Panc1 (cell line): ENCODE results near the gene SERTM2.

ENCODE experiments used
- POLR2AphosphoS5 ChIP-seq: IDR thresholded peaks from 2 replicates; pipeline ENCODE4 v1.6.1; 2012; ENCODE audit warnings: mild to moderate bottlenecking, low read depth, low read length, moderate library complexity
- SIN3A ChIP-seq: IDR thresholded peaks from 2 replicates; pipeline ENCODE4 v1.6.1; 2012; ENCODE audit warnings: low read depth, mild to moderate bottlenecking, low read length, moderate library complexity, borderline replicate concordance; ENCODE audit not compliant: insufficient read depth
- TCF7L2 ChIP-seq: IDR thresholded peaks from 2 replicates; pipeline ENCODE4 v1.6.1; 2011; ENCODE audit warnings: mild to moderate bottlenecking, low read depth, low read length, inconsistent platforms
- TF ChIP-seq, protein P1 (sequence below): fragments of 450-650 bp; IDR thresholded peaks from 2 replicates; pipeline ENCODE4 v1.5.1; 2017; ENCODE audit warnings: mild to moderate bottlenecking
- TF ChIP-seq, protein P2 (sequence below), 2 experiments: IDR thresholded peaks; 2 replicates each; pipeline ENCODE4 v1.6.1; 2011 to 2012; ENCODE audit warnings: low read depth in 2 of 2, control low read depth in 1 of 2, low read length in 1 of 2, mild to moderate bottlenecking in 1 of 2, moderate library complexity in 1 of 2; ENCODE audit not compliant: insufficient read depth in 1 of 2

DNA sequence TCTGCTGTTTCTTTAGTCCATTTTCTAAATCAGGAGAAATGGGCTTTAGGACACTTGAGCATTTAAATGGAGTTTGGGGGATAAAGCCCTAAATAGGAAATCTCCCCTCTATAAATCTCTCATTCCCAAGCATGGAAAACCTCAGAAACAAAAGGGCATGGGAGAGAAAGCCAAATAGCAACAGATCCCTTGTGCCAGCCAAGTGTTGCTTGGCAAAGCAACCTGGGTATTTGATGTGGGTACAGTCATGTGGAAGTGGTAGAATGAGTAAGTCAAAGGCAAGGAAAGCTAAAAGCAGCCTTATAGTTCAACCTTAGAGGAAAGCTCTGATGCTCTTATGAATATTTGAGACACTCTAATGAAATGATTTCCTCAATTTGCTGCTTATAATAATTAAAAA lies 29.5 kb upstream of the SERTM2 start:
- TF ChIP-seq POLR2AphosphoS5 (no peak), SIN3A (no peak), TCF7L2 (no peak)
- TF ChIP-seq, protein P1, sequence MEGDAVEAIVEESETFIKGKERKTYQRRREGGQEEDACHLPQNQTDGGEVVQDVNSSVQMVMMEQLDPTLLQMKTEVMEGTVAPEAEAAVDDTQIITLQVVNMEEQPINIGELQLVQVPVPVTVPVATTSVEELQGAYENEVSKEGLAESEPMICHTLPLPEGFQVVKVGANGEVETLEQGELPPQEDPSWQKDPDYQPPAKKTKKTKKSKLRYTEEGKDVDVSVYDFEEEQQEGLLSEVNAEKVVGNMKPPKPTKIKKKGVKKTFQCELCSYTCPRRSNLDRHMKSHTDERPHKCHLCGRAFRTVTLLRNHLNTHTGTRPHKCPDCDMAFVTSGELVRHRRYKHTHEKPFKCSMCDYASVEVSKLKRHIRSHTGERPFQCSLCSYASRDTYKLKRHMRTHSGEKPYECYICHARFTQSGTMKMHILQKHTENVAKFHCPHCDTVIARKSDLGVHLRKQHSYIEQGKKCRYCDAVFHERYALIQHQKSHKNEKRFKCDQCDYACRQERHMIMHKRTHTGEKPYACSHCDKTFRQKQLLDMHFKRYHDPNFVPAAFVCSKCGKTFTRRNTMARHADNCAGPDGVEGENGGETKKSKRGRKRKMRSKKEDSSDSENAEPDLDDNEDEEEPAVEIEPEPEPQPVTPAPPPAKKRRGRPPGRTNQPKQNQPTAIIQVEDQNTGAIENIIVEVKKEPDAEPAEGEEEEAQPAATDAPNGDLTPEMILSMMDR = no peak
- TF ChIP-seq, protein P2, sequence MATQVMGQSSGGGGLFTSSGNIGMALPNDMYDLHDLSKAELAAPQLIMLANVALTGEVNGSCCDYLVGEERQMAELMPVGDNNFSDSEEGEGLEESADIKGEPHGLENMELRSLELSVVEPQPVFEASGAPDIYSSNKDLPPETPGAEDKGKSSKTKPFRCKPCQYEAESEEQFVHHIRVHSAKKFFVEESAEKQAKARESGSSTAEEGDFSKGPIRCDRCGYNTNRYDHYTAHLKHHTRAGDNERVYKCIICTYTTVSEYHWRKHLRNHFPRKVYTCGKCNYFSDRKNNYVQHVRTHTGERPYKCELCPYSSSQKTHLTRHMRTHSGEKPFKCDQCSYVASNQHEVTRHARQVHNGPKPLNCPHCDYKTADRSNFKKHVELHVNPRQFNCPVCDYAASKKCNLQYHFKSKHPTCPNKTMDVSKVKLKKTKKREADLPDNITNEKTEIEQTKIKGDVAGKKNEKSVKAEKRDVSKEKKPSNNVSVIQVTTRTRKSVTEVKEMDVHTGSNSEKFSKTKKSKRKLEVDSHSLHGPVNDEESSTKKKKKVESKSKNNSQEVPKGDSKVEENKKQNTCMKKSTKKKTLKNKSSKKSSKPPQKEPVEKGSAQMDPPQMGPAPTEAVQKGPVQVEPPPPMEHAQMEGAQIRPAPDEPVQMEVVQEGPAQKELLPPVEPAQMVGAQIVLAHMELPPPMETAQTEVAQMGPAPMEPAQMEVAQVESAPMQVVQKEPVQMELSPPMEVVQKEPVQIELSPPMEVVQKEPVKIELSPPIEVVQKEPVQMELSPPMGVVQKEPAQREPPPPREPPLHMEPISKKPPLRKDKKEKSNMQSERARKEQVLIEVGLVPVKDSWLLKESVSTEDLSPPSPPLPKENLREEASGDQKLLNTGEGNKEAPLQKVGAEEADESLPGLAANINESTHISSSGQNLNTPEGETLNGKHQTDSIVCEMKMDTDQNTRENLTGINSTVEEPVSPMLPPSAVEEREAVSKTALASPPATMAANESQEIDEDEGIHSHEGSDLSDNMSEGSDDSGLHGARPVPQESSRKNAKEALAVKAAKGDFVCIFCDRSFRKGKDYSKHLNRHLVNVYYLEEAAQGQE (IDR thresholded peaks at IDR 0.05; ENCODE audit: insufficient read depth in 1 of 2, low read depth in 2 of 2, low read length in 1 of 2) = no peak
